GM18951 (cell line): ENCODE data around the gene HRAS.

ENCODE experiments used
- POLR2A ChIP-seq: IDR thresholded peaks from 4 replicates; pipeline ENCODE4 v1.6.1; 2011; ENCODE audit warnings: mild to moderate bottlenecking; ENCODE audit not compliant: insufficient read length, insufficient read depth; ENCODE audit errors: extremely low read depth
- in situ Hi-C: fragments of 300-500 bp; cut with MboI; formaldehyde crosslinking; loops from one replicate; pipeline ENCODE4 v1.12.0; 2022; ENCODE audit warnings: low sequenced_read_pairs, mixed read lengths, inconsistent platforms; ENCODE audit not compliant: unreplicated experiment

The HRAS gene

GRCh38 chr11:561148-562003 is 26.0 kb upstream of the HRAS start:
- in situ Hi-C loops: no loop called here
- no peak for TF ChIP-seq POLR2A

DNA sequence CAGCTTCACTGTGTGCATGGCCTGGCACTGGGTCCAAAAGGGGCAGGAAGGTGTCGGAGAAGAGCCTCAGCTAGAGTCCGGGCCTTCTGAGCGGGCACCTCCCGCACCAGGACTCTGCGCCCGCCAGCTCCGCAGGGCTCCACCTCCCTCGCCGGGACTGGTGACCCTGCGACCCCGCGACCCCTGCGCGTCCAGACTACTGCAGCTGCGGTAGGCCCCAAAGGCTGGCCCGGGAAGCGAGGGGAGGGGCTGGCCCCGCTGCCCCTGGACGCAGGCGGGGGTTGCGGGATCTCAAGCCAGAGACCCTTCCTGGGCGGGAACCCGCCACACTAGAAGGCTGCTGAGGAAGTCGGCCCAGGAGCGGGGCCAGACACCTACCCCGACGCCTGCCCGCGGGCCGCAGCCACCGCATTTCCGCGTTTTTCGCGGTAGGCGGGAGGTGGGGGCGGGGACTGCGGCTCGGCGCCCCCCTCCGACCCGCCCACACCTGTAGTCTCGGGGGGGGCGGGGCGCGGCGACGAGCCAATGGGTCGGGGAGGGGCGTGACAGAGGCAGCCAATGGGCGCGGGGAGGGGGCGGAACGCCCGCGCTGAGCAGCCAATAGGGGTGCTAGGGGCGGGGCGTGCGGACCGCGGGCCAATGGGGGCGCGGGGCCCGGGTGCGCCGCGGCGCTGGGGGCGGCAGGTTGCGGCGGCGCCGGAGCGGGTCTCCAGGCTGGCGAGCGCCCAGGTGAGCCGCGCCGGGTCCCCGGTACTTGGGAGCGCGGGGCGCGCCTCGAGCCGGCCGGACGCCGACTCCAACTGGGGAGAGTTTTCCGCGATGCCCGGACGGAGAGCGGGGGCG is 25.1 kb upstream of the HRAS start, which contains the start of the genes LMNTD2 and RASSF7:
Gene LMNTD2 (minus strand): TSS at position 434 of the 843 bp plus-strand sequence. CDS start 22 bp downstream, at position 412.
Gene RASSF7 (plus strand): TSS at position 666 of the 843 bp plus-strand sequence. CDS start 799 bp downstream, outside the sequence.
- in situ Hi-C loops: no loop called here
- TF ChIP-seq POLR2A: peak; percentile 83

DNA sequence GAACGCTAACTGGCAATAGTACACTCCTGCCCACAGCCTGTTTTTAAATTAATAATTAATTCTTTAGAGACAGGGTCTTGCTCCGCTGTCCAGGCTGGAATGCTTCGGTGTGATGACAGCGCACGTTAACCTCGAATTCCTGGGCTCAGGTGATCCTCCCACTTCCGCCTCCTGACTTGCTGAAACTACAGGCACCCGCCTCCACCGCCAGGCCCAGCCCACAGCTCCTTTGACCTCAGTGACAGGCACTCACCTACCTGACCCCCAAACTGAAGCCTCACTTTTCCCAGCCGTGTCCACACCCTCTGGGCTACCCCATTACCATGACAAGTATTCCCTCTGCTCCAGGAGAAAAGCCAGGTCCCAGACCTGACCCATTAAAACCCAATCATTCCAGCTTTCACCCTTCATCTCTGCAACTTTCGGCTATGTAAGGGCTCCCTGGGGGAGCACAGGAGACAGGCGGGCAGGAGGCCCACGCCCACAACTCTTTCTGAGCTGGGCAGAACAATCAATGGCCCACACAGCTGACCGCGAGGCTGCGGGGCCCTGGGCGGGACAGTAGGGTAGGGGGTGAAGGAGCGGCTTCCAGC is 24.4 kb upstream of the HRAS start:
- no peak for TF ChIP-seq POLR2A
- in situ Hi-C loops: no loop called here

DNA sequence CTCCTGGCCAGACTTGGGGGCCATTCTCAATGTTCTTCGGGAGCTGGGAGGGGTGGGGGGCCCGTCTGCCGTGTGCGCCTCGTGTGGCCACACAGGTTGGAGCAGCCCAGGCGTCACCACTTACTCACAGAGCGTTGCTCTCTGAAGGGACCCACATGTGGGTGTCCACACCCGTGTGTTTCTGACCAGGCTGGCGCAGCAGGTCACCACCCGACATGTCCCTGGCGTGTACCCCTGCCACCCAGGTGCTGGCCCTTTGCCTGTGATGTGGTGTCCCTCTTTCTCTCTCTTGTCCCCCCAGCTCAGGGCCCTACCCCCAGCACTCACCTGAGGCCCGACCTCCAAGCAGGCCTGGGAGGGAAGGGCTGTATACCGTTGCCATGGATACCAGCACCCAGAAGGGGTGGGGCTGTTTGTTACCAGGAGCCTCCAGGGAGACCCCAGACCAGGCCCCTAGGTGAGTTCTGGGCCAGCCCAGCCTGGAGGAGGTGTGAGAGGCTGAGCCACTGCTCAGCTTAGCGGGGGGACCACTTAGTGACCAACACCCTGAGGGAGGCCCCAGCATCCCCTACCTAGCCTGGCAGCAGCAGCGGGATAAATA is 23.7 kb upstream of the HRAS start:
- in situ Hi-C loops: no loop called here
- TF ChIP-seq POLR2A: no peak

DNA sequence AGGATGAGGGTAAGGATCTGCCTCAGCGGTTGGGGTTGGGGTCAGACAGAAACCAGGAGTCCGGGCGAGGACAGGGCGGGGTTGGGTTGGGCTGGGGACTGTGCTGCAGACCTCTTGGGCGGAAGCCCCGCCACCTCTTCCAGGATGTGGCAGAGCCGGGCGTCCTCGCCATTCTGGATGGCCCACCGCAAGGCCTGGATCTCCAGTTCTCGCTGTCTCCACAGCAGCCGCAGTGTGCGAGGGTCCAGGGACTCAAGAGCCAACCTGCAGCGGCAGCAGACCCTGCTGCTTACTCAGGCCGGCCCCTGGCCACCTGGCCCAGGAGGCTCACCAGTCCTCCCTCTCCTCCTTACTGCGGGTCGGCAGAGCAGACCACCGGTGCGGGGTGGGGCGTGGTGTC is 23.1 kb upstream of the HRAS start:
- in situ Hi-C loops: no loop called here
- no peak for TF ChIP-seq POLR2A

DNA sequence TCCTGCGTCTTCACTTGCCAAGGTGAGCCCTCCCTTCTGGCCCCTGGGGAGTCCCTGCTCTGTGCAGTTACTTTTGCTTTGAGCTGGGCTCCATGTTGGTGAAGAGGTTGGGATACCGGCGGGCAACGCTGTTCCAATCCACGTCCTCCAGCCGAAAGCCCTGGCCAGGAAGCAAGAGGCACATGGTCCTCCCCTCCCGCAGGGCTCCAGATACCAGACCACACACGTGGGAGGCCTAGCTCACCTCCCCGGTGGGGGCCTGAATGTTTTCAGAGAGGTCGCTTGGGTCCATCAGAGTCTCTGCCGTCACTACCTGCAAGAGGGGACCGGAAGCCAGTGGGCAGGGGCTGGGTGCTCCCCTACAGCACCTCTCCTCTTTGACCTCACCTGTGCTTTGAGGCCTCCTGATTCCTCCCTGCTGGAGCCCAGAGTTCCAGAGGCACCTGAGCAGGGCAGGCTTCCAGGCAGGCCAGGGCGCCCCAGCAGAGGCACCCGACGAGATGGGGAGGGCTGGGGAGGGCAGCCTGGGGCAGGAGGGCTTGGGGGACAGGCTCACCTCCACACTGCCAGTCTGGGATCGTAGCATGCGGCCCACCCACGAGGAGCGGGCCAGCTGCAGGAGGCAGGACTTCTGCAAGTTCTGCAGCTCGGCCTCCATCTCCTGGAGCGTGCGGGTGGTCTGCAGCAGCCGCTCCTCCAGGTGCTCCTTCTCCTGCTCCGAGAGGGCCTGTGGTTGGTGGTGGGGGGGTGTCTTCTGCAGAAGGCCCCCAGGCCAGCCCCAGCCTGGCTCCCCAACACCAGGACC is 22.2 kb upstream of the HRAS start:
- no peak for TF ChIP-seq POLR2A
- in situ Hi-C loops: no loop called here

GRCh38 chr11:556662-557256 is 21.4 kb upstream of the HRAS start:
- in situ Hi-C loops: no loop called here
- no peak for TF ChIP-seq POLR2A

DNA sequence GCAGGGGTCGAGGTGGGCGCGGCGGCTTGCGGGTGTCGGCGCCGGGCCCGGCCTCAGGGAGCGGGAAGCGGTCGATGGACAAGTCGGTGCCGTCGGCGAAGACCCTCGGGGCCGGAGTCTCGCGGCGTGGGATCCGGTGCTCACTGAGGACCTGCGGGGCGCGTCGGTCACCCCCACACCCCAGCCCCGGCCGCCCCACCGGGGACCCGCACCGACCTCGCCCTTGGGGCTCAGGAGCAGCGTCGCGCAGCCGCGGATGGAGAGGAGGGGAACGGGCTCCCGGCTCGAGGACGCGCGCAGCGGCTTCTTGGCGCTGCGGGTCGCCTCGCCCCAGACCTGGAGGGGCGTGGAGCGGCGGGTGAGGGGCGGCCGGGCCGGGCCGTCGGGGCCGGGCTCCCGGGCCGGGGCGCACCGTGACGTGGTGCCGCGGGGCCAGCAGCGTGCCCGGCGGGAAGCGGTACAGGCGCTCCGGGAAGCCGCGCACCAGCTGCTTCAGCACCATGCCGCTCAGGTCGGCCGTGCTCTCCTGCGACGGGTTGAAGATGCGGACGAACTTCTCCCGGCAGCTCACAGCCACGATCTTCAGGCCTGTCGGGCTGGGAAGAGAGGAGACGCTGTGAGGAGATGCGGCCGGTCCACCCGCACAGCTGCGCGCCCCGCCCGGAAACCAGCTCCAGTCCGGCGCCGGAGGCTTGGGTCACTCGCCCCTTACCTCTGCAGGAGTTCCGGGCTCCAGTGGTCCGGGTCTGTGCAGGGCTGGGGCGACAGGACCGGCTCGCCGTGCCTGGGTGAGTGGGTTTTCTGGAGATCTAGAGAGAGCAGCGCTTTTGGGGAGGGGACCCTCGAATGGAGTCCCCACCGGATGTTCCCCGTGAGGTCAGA is 20.6 kb upstream of the HRAS start:
- TF ChIP-seq POLR2A: no peak
- in situ Hi-C loops: no loop called here

DNA sequence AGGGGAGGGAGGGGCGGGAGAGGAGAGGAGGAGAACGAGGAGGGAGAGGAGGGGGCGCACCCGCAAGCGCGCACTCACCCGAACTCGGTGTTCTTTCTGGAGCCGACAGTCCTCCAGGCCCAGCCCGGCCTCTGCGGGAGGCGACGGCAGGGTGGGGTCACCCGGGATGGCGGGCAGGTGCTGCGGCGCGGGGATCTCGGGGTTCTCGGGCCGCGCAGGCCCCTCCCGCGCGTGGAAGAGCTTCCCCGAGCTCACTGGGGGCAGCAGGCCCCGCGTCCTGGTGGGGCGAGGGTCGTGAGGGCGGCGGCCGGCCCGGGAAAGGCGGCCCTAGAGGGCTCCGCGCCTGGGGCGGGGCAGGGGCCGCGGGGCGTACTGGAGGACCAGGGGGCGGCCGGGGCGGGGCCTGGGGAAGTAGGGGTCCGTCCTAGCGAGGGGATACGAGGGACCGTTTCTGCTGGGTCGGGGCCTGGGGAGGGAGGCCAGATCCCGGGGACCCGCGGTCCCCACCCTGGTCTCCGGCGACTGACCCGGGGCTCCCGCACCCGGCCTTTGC is 19.9 kb upstream of the HRAS start:
- no peak for TF ChIP-seq POLR2A
- in situ Hi-C loops: no loop called here

DNA sequence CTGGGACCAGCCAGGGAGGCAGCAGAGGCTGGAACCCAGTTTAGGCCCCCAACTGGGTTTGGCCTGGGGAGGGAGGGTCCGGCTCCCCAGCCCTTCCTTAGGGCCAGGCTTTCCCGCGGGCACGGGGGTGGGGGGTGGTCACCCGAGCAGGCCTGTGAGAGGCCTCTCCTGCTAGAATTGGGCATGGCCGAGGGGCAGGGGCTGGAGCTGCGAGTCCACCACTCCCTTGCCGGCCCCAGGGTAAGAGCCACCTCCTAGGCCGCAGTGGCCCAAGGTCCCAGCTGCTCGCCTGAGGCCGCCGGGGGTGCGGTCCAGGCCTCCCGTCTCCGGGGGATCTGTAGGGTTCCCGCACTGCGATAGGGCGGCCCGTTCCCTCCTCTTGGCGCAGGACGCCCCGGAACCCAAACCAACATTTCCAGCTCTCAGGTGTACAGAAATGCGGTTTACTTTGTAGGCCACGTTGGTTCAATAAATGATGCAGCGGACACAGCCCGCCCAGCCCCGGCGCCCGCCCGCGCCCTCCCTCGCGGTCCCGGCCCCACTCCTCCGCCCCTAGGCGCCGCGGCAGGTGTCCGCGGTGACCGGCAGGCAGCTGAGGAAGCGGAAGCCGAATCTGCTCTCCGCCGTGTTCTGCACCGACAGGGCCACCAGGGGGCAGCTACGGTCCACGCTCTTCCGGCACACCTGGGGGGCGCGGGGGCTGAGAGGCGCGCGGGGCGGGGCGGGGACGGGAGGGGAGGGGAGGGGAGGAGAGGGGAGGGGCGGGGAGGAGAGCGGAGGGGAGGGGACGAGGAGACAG is 19.3 kb upstream of the HRAS start:
- TF ChIP-seq POLR2A: no peak
- in situ Hi-C loops: no loop called here
